K562 (cell line): ENCODE data around the gene GABRP.

Experiments
- CHD2 ChIP-seq: IDR thresholded peaks from 2 replicates; pipeline ENCODE4 v1.6.1; 2011; ENCODE audit warnings: low read depth, low read length
- TCF7 ChIP-seq: sonication (generic); IDR thresholded peaks from 2 replicates; pipeline ENCODE4 v1.6.1; 2016; ENCODE audit warnings: antibody characterized with exemption, borderline replicate concordance
- ZFP36 ChIP-seq: fragments of 150-350 bp; IDR thresholded peaks from 2 replicates; pipeline ENCODE4 v1.6.1; 2018; ENCODE audit warnings: low read length, low read depth; ENCODE audit not compliant: partially characterized antibody

GRCh38 chr5:170755679-170756456 lies 27.7 kb upstream of the GABRP start:
- TF ChIP-seq CHD2, result no peak
- no peak for TF ChIP-seq TCF7
- TF ChIP-seq ZFP36, result no peak
